ENCODE data around the gene KDM4C.

KDM4C gene

GRCh38 chr9:6816581-6816980, 58.8 kb downstream of the KDM4C start:
- DNase-seq, result no peak

DNA sequence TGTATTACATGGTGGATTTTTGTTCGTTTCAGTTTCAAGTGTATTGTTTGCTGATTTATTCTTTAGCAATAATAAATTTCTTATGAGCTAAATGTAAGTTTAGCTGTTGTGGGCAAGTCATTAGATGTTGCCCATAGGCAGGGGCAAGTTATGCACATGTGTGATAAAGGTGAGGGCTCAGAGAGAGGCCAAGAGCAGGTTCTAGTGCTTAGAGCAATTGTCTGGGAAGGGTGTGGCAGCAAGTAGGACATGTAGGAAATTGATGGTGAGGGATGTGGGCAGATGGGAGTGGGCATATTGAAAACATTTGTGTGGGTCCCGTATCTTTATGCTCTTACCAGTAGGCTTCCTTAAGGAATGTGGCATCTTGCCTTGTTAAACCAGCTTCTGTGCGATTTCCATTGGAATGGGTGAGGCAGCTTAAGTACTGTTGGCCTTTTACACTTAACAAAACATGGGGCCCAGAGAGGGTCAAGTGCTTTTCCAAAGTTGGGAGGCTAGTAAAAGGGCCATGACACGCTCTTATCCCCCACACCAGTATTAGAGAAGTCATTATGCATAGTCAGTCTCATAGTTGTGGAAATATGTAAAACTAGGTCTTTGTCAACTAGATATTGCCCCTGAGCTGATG, 60.6 kb downstream of the KDM4C start:
- no peak for DNase-seq

- DNase-seq, result no peak
Observed at GRCh38 chr9:6819112-6819511, 61.3 kb downstream of the KDM4C start.

DNA sequence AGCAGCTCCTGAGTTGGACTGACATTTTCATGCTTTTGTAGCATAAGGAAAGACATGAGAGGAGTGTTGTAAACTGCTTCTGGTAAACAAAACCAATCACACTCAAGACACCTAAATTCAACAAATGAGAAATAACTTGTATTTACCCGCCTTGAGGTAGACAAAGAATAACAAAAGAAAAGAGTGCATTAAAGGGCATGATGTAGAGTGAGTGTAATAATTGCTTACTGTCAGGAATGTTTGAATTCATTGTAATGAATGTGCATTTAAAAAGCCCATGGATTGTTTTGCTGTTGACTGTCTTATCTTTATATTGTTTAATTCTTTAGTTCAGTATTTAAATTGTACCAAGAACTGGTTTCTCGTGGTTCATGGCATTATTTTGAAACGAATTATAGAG, 61.8 kb downstream of the KDM4C start:
- no peak for DNase-seq

- no peak for DNase-seq
Observed at GRCh38 chr9:6822696-6823095, 64.9 kb downstream of the KDM4C start.

GRCh38 chr9:6827439-6828145, 69.8 kb downstream of the KDM4C start:
- no peak for DNase-seq

DNA sequence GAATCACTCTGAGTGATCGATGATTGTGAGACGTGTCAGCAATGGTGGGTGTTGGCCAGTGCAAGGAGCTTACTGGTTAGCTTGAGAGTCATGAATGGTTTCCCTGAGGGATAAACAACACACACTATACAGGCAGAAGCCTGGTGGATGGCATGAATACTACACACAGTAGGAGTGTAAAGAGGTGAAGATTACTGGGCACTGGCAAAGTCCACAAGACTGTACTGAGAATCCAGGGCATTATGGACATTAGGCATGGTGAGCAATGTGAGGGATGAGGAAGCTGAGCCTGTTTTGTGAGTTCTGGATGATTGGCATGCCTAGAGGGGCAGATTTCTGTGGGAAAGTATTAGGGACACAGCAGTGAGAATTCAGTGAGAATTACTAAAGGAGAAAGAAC, 71.3 kb downstream of the KDM4C start:
- DNase-seq, result no peak

- no peak for DNase-seq
Observed at GRCh38 chr9:6829536-6829935, 71.8 kb downstream of the KDM4C start.

DNA sequence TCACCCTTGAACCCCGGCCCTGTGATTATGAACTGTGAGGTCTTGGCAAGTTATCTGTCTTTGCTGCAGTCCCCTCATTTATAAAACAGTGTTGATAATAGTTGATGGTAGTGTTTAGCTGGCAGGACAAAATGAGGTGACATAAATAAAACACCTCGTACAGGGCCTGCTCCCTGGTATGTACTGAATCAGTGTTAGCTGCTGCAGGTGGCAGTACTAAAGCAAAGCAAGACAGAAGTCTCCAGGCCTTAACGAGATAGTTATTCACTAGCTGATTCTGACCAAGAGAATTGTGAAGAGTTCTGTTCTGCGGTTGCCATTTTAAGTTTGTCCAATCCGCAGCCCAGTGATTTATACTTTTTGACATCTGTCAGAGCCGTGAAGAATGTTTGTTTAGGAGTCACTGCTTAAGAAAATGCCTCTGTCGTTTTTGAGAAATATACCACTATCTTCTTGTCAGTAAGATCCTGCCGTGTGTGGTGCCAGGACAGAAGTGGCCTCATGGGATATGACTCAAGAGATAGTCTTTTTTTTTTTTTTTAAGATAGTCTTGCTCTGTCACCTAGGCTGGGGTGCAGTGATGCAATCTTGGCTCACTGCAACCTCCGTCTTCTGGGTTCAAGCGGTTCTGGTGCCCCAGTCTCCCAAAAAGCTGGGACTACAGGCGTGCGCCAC, 75.9 kb downstream of the KDM4C start:
- no peak for DNase-seq

GRCh38 chr9:6834306-6834705, 76.5 kb downstream of the KDM4C start:
- DNase-seq, result no peak

DNA sequence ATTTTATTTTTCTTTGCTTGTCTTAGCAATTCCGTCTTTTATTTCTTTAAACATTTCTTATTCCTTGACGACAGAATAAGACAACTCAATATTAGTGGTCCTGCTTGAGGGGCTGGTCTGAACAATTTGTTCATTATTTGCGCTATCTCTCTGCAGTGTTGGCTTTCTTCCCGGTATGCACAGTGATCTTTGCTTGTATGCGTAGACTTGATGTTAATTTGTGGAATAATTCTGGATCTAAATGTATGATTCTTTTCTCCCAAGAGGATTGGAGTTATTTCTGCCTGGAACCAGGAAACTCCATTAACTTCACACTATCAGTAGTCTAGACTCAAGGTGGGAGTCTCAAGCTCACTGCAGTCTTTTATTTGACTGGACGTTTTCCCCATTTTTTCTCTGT, 80.4 kb downstream of the KDM4C start:
- DNase-seq, result no peak

DNA sequence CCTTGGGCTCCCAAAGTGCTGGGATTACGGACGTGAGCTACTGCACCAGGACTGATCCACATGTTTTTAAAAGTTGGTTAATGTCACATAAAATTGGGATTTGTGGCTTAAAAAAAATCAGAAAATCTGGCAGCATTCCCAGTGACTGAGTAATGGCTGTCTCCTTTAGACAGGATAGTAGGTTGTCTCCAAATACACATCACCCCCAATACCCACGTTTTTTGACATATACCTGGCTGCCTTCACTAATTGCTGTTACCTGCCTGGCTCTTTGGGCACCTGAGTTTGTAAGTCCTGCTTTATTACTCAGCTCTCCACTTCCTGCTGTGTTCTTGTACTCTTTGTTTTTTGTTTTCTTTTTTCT, 84.8 kb downstream of the KDM4C start:
- DNase-seq, result no peak

DNA sequence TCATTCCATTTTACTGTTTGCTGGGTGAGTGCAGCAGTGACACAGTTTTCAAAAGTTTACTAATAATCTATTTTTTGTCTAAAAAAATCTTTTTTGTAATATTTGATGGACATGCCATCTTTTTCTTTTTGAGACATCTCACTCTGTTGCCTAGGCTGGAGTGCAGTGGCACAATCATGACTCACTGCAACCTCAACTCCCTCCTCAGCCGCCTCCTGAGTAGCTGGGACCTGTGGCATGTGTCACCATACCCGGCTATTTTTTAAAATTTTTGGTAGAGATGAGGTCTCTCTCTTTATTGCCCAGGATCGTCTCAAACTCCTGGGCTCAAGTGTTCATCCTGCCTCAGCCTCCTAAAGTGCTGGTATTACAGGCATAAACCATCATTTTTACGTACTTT, 86.0 kb downstream of the KDM4C start:
- no peak for DNase-seq

GRCh38 chr9:6844267-6844666, 86.5 kb downstream of the KDM4C start:
- no peak for DNase-seq

- no peak for DNase-seq
Observed at GRCh38 chr9:6845128-6845826, 87.5 kb downstream of the KDM4C start.

DNA sequence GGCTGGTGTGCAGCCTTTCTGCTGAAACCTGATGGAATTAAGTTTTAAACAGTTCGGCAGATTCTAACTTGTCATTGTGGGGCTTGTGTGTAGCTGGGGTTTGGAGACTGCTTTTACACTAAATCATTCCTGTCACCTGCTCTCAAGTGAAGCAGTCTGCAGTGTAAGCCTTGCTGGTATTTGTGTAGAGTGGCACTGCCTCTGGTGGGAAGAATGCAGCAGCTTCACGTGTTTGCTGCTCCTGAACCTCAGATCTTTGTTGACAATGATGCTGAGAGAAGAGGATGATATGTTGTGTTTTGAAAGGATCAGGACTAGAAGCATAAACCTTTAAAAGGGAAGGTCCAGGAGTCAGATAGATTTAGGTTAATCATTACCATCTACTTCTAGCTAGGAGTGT, 88.1 kb downstream of the KDM4C start:
- DNase-seq, result no peak

DNA sequence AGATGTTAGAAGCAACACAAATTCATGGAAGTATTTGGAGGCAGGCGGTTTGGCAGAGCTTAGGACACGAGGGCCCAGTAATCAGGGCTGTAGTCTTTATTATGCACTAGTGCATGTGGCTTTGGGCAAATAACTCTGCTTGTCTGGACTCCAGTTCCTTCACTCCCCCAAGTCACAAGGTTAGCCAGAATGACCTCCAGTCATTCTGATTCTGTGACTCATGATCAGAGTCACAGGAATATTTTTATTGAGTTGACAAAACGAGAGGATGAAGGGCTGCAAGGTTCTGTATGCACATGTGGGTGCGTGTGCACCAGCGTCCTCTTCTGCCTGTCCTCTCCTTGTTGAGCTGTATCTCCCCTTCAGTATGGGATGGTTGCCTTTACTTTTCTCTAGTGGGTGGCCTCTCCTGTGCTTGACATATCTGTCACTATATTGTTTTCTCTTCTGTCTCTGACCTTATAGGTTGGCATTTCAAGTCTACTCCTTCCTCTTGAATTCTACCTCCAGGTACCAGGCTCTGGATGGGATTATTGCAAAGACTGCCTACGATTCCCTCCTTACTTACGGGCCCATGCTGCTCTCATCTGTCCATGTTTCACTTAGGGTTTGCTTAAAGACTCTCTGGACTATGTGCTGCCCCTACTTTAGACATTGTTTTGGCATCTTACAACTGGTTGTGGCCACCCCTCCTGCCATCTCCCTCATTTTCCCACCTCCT, 94.6 kb downstream of the KDM4C start:
- no peak for DNase-seq

DNA sequence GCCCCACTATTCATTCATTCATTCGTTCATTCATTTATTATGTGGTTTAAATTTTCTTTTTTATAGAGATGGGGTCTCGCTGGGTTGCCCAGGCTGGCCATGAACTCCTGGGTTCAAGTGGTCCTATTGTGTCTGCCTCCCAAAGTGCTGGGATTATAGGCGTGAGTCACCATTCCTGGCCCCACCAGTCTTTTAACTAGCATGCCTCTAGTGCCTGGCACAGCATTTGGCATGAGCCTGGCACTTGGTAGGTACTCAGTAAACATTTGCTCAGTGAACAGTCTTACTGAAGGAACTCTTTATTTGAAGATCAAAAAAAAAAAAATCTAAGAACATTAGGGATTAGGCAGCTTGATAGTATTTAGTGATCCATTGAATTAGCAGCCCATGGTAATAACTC, 98.1 kb downstream of the KDM4C start:
- no peak for DNase-seq

- DNase-seq, result no peak
Observed at GRCh38 chr9:6864102-6864501, 106.3 kb downstream of the KDM4C start.

DNA sequence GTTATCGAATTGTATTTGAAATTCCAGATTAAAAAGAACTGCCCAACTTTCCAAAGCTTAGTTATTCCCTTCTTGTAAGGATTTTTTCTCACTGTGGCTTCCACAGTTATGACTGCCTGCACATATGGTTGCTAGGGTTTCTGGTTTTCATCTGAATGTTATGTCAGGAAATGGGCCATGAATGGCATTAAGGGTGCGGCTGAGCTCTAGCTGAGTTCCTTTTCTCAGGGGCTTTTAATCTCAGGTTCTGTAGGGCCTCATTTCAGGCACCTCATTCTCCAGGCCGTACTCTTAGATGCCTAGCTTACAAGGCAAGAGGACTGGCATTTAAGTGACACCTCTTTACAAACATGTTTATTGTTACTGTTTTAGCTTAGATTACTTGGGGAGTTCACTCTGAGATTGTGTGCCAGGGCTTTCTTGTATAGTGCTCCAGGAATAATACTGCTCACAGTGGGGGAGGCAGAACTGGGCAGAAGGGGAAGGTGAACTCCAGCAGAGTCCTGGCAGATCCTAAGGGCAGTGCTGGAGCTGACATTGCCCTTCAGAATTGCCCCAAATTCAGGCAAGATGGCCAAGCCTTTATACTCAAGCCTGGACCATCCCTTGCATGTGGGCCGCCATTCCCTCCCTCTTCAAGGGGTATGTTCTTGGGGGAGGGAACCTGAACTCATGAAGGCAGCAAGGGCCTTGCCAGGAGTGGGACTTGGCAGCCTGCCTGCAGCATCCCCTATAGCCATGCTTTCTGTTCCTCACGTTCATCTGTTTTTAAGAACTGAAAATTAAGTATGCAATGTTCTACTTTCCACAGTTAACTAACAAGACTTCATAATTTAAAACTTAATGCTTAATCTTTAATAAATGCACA, 111.5 kb downstream of the KDM4C start:
- DNase-seq, result no peak

- no peak for DNase-seq
Observed at GRCh38 chr9:6870149-6870548, 112.4 kb downstream of the KDM4C start.

All from activated T-cell treated with anti-CD3 and anti-CD28 coated beads, Interleukin-2, amount 50 U/mL, for 1 hour (primary cell).